OCI-LY7 (cell line): Measurements from ENCODE around the gene PRDM5.

Experiments used
- CTCF ChIP-seq: fragments of 200-600 bp; sonication (generic); conservative IDR thresholded peaks from 2 replicates; pipeline ENCODE4 v1.5.1; 2014; ENCODE audit warnings: mild to moderate bottlenecking, antibody characterized with exemption, low read length, moderate library complexity, mixed read lengths
- EZH2phosphoT487 ChIP-seq: fragments of 200-600 bp; sonication (generic); IDR thresholded peaks from 2 replicates; pipeline ENCODE4 v1.6.1; 2018; ENCODE audit warnings: low read depth, borderline replicate concordance, mild to moderate bottlenecking, mixed run types, antibody characterized with exemption, low read length, moderate library complexity, mixed read lengths

- TF ChIP-seq CTCF (no peak), EZH2phosphoT487 (no peak)
Measured at GRCh38 chr4:120948382-120948781, 25.9 kb upstream of the PRDM5 start.
